WTC11 (cell line): ENCODE results near the gene TMEM108.

Experiments used
- JAZF1 ChIP-seq: fragments of 250-450 bp; sonication (Bioruptor Pico); IDR thresholded peaks from 2 replicates; pipeline ENCODE4 v1.9.0; 2021; ENCODE audit warnings: moderate library complexity, mild to moderate bottlenecking, inconsistent platforms
- NFE2L1 ChIP-seq: sonication (generic); formaldehyde crosslinking; IDR thresholded peaks from 2 replicates; pipeline ENCODE4 v1.8.1; 2023; ENCODE audit warnings: missing genetic modification reagents
- NR2C2 ChIP-seq: sonication (generic); formaldehyde crosslinking; IDR thresholded peaks from 2 replicates; pipeline ENCODE4 v1.8.0; 2022; ENCODE audit warnings: mild to moderate bottlenecking, missing genetic modification reagents
- RELA ChIP-seq: sonication (generic); formaldehyde crosslinking; IDR thresholded peaks from 2 replicates; pipeline ENCODE4 v1.8.1; 2022; ENCODE audit warnings: missing genetic modification reagents, mild to moderate bottlenecking, borderline replicate concordance
- SMAD3 ChIP-seq: sonication (generic); formaldehyde crosslinking; IDR thresholded peaks from 2 replicates; pipeline ENCODE4 v1.8.0; 2022; ENCODE audit warnings: missing genetic modification reagents, mild to moderate bottlenecking, borderline replicate concordance
- ZNF263 ChIP-seq: sonication (generic); formaldehyde crosslinking; IDR thresholded peaks from 2 replicates; pipeline ENCODE4 v1.8.1; 2022; ENCODE audit warnings: low read depth, mild to moderate bottlenecking, moderate library complexity, missing genetic modification reagents
- TF ChIP-seq, protein P1 (sequence below): sonication (generic); formaldehyde crosslinking; conservative IDR thresholded peaks from 2 replicates; pipeline ENCODE4 v1.8.1; 2022; ENCODE audit warnings: mild to moderate bottlenecking, missing genetic modification reagents
- TF ChIP-seq, protein P2 (sequence below): fragments of 200-600 bp; IDR thresholded peaks from 2 replicates; pipeline ENCODE4 v1.8.0; 2022; ENCODE audit warnings: antibody characterized with exemption
- TF ChIP-seq, protein P3 (sequence below): sonication (generic); formaldehyde crosslinking; IDR thresholded peaks from 2 replicates; pipeline ENCODE4 v1.8.1; 2022; ENCODE audit warnings: mild to moderate bottlenecking, missing genetic modification reagents, moderate library complexity, borderline replicate concordance

DNA sequence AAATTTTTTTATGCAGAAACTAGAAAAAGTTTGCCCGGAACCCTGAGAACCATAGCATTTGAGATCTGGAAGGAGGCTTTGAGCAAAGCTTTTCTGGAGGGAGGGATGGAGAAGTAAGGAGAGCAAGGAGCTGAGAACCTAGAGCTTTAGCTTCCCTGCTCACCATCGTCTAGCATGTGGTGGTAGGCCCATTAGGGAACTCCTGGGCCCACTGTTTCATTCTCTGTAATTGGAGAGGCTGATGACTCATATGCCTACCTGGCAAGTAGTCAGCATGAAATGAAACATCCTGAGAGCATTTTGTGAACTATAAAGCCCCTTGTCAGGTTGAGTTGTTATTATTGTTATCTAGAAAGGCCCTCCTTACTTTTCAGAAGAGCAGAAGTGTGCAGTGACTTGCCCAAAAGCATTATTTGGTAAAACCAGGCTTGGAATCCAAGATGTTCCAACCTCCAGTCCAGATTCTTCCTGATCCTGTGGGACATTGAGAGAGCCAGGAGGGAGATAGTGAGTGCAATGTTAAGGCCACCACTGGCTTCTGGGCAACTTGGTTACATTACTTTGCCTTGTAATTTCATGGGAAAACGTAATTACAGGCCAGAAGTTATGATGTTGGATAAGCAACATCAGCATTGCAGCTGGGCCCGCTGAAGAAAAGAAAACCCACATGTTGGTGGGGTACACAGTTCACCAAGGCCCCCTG, 257.2 kb downstream of the TMEM108 start:
- TF ChIP-seq NFE2L1 (CRISPR knock-in tag) (no peak), NR2C2 (CRISPR knock-in tag) (no peak), SMAD3 (CRISPR knock-in tag) (no peak), JAZF1 (CRISPR knock-in tag) (no peak), ZNF263 (no peak), RELA (no peak)
- TF ChIP-seq, protein P1, sequence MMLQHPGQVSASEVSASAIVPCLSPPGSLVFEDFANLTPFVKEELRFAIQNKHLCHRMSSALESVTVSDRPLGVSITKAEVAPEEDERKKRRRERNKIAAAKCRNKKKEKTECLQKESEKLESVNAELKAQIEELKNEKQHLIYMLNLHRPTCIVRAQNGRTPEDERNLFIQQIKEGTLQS (CRISPR knock-in tag) = no peak
- TF ChIP-seq, protein P2, sequence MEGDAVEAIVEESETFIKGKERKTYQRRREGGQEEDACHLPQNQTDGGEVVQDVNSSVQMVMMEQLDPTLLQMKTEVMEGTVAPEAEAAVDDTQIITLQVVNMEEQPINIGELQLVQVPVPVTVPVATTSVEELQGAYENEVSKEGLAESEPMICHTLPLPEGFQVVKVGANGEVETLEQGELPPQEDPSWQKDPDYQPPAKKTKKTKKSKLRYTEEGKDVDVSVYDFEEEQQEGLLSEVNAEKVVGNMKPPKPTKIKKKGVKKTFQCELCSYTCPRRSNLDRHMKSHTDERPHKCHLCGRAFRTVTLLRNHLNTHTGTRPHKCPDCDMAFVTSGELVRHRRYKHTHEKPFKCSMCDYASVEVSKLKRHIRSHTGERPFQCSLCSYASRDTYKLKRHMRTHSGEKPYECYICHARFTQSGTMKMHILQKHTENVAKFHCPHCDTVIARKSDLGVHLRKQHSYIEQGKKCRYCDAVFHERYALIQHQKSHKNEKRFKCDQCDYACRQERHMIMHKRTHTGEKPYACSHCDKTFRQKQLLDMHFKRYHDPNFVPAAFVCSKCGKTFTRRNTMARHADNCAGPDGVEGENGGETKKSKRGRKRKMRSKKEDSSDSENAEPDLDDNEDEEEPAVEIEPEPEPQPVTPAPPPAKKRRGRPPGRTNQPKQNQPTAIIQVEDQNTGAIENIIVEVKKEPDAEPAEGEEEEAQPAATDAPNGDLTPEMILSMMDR = no peak
- TF ChIP-seq, protein P3, sequence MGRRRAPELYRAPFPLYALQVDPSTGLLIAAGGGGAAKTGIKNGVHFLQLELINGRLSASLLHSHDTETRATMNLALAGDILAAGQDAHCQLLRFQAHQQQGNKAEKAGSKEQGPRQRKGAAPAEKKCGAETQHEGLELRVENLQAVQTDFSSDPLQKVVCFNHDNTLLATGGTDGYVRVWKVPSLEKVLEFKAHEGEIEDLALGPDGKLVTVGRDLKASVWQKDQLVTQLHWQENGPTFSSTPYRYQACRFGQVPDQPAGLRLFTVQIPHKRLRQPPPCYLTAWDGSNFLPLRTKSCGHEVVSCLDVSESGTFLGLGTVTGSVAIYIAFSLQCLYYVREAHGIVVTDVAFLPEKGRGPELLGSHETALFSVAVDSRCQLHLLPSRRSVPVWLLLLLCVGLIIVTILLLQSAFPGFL (CRISPR knock-in tag) = no peak
